Hepatocyte (in vitro differentiated cells): ENCODE measurements around the gene GPX2.

Experiments
- CTCF ChIP-seq: fragments of 200-600 bp; sonication (generic); IDR thresholded peaks from 2 replicates; pipeline ENCODE4 v1.5.1; 2016; ENCODE audit warnings: antibody characterized with exemption, mild to moderate bottlenecking; ENCODE audit not compliant: poor library complexity
- EZH2 ChIP-seq: fragments of 200-600 bp; sonication (generic); IDR thresholded peaks from 2 replicates; pipeline ENCODE4 v1.6.1; 2016; ENCODE audit warnings: antibody characterized with exemption, mild to moderate bottlenecking, borderline replicate concordance

DNA sequence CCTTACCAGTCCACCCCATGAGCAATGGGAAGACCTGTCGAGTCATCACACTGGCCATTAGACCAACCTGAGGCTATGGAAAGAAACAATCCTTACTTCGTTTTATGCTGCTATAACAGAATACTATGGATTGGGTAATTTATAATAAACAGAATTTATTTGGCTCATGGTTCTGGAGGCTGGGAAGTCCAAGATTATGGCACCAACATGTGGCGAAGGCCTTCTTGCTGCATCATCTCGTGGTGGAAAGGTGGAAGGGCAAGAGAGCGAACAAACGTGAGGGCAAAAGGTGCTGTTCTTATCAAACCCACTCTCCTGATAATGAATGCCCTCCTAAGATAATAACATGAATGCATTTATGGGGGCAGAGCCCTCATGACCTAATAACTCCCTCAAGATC, 53.2 kb downstream of the GPX2 start:
- TF ChIP-seq EZH2, result no peak
- no peak for TF ChIP-seq CTCF
